ENCODE data around the gene MST1. TPM values are rescaled to one million over a fixed set of nuclear protein-coding genes. Genes with fewer than 3 reads are reported as not detected.

MST1 gene
- 12.6 and 15.4 TPM in 2 replicates for total RNA-seq (2022)
- percentile 41 among the genes with signal in this experiment for Bru-seq, nascent RNA
- percentile 44 among the genes with signal in this experiment for BruChase-seq, experiment 1, labeled RNA remaining after a 2-hour chase
- percentile 60 among the genes with signal in this experiment for BruChase-seq, experiment 2, labeled RNA remaining after a 6-hour chase
- long read RNA-seq, partial matches to known transcripts, result 1 of 8 reads
- long read RNA-seq, other reads (novel, unspliced or antisense), result 5 of 8 reads

DNA sequence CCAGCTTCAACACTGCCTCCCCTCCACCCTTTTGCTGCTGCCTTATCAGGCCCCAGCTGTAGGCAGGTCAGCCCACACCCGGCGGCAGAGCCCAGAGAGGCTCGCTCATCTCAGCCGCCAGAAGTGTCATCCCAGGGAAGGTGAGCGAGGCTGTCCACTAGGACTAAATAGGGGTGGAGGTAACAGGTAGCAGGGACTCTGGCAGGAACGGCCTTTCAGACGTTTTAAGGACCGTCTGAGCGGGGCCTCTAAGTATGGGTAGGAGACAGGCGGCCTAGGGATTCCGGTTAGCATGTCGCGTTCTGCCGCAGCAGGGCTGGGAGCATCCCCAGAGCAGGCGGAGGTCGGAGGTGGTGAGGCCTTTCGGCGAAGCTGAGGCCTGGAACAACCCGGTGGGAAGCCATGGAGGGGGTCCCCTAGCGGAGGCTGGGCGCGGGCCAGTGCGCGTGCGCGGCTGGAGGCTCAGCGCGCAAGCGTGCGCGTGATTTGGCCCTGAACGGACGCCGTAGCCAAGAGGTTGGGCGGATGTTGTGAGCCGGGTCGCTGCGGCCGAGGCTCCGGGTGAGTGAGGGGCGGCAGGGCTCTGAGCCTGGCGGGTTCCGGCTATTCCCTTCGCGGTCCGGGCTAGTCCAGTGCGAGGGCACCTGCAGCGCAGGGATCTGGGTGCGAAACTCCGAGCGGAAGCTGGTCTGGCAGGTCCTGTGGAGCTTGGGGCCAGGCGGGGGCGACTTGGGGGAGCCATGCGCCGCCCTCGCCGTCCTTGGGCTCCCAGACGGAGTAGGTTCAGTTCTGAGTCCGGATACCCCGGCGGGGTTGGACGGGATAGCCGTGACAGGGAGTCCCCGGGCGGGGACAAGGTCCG is at the start of gene MST1, which contains the start of gene RNF123:
MST1 (minus strand) TSS at position 429 of the 862 bp plus-strand sequence. CDS start 783 bp downstream, outside the sequence.
RNF123 (plus strand) TSS at position 512 of the 862 bp plus-strand sequence. CDS start 1,609 bp downstream, outside the sequence.
- peak within 1 kb of the TSS; percentile 91 for H3K4me3 Mint-ChIP-seq (ENCODE audit: unreplicated experiment)
- ChIA-PET CTCF (interaction anchor here (0.6 kb wide), 1 partner anchor 150 kb away, joined by 3 read pairs; no protein-coding TSS in a partner anchor), POLR2A (no interaction called here)
- H3K36me3 Mint-ChIP-seq (ENCODE audit: insufficient read depth, unreplicated experiment), result peaks cover 40% of the 10 kb centered on the region
- Histone ChIP-seq H3K4me1 (peaks cover 9% of the 10 kb centered on the region; the same call in 1 of the 2 replicates), H3K9me3 (no peaks in the 10 kb centered on the region), H3K4me3 (ENCODE audit: low read depth, low read length) (peak within 1 kb of the TSS; percentile 96), H3K36me3 (ENCODE audit: control insufficient read depth, insufficient read depth, low read length) (no peaks in the 10 kb centered on the region), H3K27me3 (replicated peaks; ENCODE audit: control insufficient read depth, insufficient read depth, low read length) (no peaks in the 10 kb centered on the region)
- no peaks in the 10 kb centered on the region for H3K27me3 Mint-ChIP-seq (ENCODE audit: insufficient read depth, unreplicated experiment)
- TF ChIP-seq, protein P1, sequence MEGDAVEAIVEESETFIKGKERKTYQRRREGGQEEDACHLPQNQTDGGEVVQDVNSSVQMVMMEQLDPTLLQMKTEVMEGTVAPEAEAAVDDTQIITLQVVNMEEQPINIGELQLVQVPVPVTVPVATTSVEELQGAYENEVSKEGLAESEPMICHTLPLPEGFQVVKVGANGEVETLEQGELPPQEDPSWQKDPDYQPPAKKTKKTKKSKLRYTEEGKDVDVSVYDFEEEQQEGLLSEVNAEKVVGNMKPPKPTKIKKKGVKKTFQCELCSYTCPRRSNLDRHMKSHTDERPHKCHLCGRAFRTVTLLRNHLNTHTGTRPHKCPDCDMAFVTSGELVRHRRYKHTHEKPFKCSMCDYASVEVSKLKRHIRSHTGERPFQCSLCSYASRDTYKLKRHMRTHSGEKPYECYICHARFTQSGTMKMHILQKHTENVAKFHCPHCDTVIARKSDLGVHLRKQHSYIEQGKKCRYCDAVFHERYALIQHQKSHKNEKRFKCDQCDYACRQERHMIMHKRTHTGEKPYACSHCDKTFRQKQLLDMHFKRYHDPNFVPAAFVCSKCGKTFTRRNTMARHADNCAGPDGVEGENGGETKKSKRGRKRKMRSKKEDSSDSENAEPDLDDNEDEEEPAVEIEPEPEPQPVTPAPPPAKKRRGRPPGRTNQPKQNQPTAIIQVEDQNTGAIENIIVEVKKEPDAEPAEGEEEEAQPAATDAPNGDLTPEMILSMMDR (IDR thresholded peaks at IDR 0.05; ENCODE audit: insufficient read depth in 1 of 2, low read depth in 1 of 2, low read length in 1 of 2, severe bottlenecking in 1 of 2, unreplicated experiment in 1 of 2), result peak; percentile 20 to 45
- TSS peak; percentile 62 for BruUV-seq (replicated peaks)
- H3K27ac Mint-ChIP-seq (ENCODE audit: unreplicated experiment), result peak within 1 kb of the TSS; percentile 91
- no peaks in the 10 kb centered on the region for H3K9me3 Mint-ChIP-seq (ENCODE audit: unreplicated experiment)
- DNase-seq, result peak; percentile 90 to 94
- peaks cover 11% of the 10 kb centered on the region for H3K4me1 Mint-ChIP-seq (ENCODE audit: low read depth, unreplicated experiment)
- intact Hi-C loops (cut with micrococcal nuclease; ENCODE audit: unreplicated experiment), result no loop called here

DNA sequence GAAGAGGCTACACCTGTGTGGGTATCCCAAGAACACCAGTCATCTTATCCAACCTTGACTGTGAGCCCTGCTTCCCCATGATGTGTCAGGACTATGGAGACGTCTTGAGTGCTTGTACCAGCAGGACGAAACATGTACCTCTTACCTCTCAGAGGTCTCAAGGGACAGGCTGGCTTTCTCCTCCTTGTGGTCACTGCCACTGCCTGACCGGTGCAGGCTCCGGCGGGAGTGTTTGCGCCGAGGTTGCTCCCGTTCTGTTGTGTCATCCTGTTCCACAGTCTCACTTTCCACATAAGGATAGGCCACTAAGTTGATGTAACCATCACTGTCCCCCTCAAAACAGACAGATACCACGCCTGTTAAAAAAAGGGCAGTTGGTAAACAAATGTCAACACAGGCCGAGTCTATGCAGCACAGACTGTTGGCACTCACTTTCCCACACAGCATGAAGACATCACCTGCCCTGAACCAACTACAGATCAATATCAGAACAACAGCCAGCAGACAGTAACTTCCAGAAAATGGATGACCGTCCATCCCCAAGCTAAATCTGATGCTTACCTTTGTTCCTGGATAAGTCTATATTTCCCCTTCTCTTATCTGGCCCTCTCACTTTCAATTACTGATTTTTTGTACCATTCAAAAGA is 48.9 kb upstream of the MST1 start:
- peaks cover 1% of the 10 kb centered on the region for H3K36me3 ChIP-seq (ENCODE audit: control insufficient read depth, insufficient read depth, low read length)
- BruUV-seq (replicated peaks), result no TSS peak
- H3K27me3 ChIP-seq (replicated peaks; ENCODE audit: control insufficient read depth, insufficient read depth, low read length), result no peaks in the 10 kb centered on the region
- no peak overlapping the region for H3K4me3 ChIP-seq (ENCODE audit: low read depth, low read length)
- H3K4me1 Mint-ChIP-seq (ENCODE audit: low read depth, unreplicated experiment), result no peaks in the 10 kb centered on the region
- H3K4me1 ChIP-seq, result no peaks in the 10 kb centered on the region
- DNase-seq, result no peak
- intact Hi-C loops (cut with micrococcal nuclease; ENCODE audit: unreplicated experiment), result no loop called here
- no peaks in the 10 kb centered on the region for H3K27me3 Mint-ChIP-seq (ENCODE audit: insufficient read depth, unreplicated experiment)
- H3K27ac Mint-ChIP-seq (ENCODE audit: unreplicated experiment), result no peak overlapping the region
- no peaks in the 10 kb centered on the region for H3K9me3 ChIP-seq
- no peak overlapping the region for H3K4me3 Mint-ChIP-seq (ENCODE audit: unreplicated experiment)
- no peaks in the 10 kb centered on the region for H3K9me3 Mint-ChIP-seq (ENCODE audit: unreplicated experiment)
- TF ChIP-seq, protein P1 (IDR thresholded peaks at IDR 0.05; ENCODE audit: insufficient read depth in 1 of 2, low read depth in 1 of 2, low read length in 1 of 2, severe bottlenecking in 1 of 2, unreplicated experiment in 1 of 2), result no peak
- H3K36me3 Mint-ChIP-seq (ENCODE audit: insufficient read depth, unreplicated experiment), result peaks cover 60% of the 10 kb centered on the region
- ChIA-PET POLR2A (interaction anchor here (0.6 kb wide), 1 partner anchor 171 kb away, joined by 6 read pairs; no protein-coding TSS in a partner anchor), CTCF (no interaction called here)

DNA sequence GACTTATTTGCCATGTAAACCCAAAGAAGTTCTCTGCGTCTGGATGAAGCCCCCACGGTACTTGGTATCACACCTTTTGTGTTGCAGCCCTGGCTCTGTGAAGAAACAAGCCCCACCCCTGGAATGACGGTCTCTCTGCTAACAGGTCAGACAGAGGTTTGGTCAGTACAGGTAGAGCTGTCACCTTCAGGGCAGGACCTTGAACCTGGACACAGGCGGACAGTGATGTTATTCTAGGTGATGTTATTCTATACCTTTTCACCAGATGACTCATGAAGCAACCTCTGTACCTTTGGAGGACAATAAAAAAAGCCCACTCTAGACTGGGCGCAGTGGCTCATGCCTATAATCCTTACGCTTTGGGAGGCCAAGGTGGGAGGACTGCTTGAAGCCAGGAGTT is 45.5 kb upstream of the MST1 start:
- intact Hi-C loops (cut with micrococcal nuclease; ENCODE audit: unreplicated experiment), result no loop called here
- CTCF ChIA-PET, result interaction anchor here (0.6 kb wide), 1 partner anchor 116 kb away, joined by 5 read pairs; no protein-coding TSS in a partner anchor
- H3K4me1 ChIP-seq, result no peaks in the 10 kb centered on the region
- POLR2A ChIA-PET, result no interaction called here
- Mint-ChIP-seq H3K27ac (ENCODE audit: unreplicated experiment) (no peak overlapping the region), H3K36me3 (ENCODE audit: insufficient read depth, unreplicated experiment) (peaks cover 69% of the 10 kb centered on the region), H3K4me1 (ENCODE audit: low read depth, unreplicated experiment) (no peaks in the 10 kb centered on the region), H3K27me3 (ENCODE audit: insufficient read depth, unreplicated experiment) (no peaks in the 10 kb centered on the region), H3K9me3 (ENCODE audit: unreplicated experiment) (no peaks in the 10 kb centered on the region), H3K4me3 (ENCODE audit: unreplicated experiment) (no peak overlapping the region)
- no peaks in the 10 kb centered on the region for H3K9me3 ChIP-seq
- BruUV-seq (replicated peaks), result no TSS peak
- H3K27me3 ChIP-seq (replicated peaks; ENCODE audit: control insufficient read depth, insufficient read depth, low read length), result no peaks in the 10 kb centered on the region
- TF ChIP-seq, protein P1 (IDR thresholded peaks at IDR 0.05; ENCODE audit: insufficient read depth in 1 of 2, low read depth in 1 of 2, low read length in 1 of 2, severe bottlenecking in 1 of 2, unreplicated experiment in 1 of 2), result no peak
- no peak for DNase-seq
- peaks cover 1% of the 10 kb centered on the region for H3K36me3 ChIP-seq (ENCODE audit: control insufficient read depth, insufficient read depth, low read length)
- no peak overlapping the region for H3K4me3 ChIP-seq (ENCODE audit: low read depth, low read length)

All from Caco-2 (cell line).